HG03103 (cell line): Measurements from ENCODE around the gene TFIP11.

Experiments used
- ATAC-seq: cut with Tn5 transposase; IDR thresholded peaks from one replicate; pipeline ENCODE4 v1.9.1; 2021; ENCODE audit warnings: low read depth; ENCODE audit not compliant: unreplicated experiment

The TFIP11 gene

GRCh38 chr22:26514419-26515161, 2.3 kb upstream of the TFIP11 start:
- ATAC-seq = no peak

GRCh38 chr22:26513838-26514237, 1.6 kb upstream of the TFIP11 start:
- no peak for ATAC-seq

- ATAC-seq = no peak
These were observed 4.1 kb downstream of the TFIP11 start for GRCh38 chr22:26508148-26508547.

- no peak for ATAC-seq
These were observed 8.5 kb downstream of the TFIP11 start for GRCh38 chr22:26503758-26504157.

GRCh38 chr22:26502688-26503561, 9.3 kb downstream of the TFIP11 start:
- no peak for ATAC-seq

- ATAC-seq = no peak
These were observed 10.3 kb downstream of the TFIP11 start for GRCh38 chr22:26501996-26502395.

- ATAC-seq = no peak
These were observed 13.0 kb downstream of the TFIP11 start for GRCh38 chr22:26499188-26499703.

GRCh38 chr22:26496456-26496855, 15.8 kb downstream of the TFIP11 start:
- no peak for ATAC-seq

- no peak for ATAC-seq
These were observed 17.8 kb downstream of the TFIP11 start for GRCh38 chr22:26494506-26494905.

- no peak for ATAC-seq
These were observed 20.1 kb downstream of the TFIP11 start for GRCh38 chr22:26492220-26492619.

GRCh38 chr22:26489447-26490036, 22.7 kb downstream of the TFIP11 start:
- no peak for ATAC-seq

GRCh38 chr22:26487996-26488395, 24.3 kb downstream of the TFIP11 start:
- ATAC-seq = no peak

GRCh38 chr22:26486394-26486793, 25.9 kb downstream of the TFIP11 start:
- ATAC-seq = no peak

- ATAC-seq = no peak
These were observed 26.4 kb downstream of the TFIP11 start for GRCh38 chr22:26485806-26486390.

GRCh38 chr22:26485013-26485412, 27.3 kb downstream of the TFIP11 start:
- no peak for ATAC-seq

- no peak for ATAC-seq
These were observed 27.9 kb downstream of the TFIP11 start for GRCh38 chr22:26484360-26484706.

- peak; percentile 49 for ATAC-seq
These were observed 28.6 kb downstream of the TFIP11 start, which contains the start of the genes HPS4 and SRRD for GRCh38 chr22:26483439-26484359. Gene HPS4, minus strand, starts transcription at chr22:26483783. Its CDS starts 2,021 bp downstream, at chr22:26481762. Gene SRRD, plus strand, starts transcription at chr22:26483877. Its CDS starts 14 bp downstream, at chr22:26483891.

- ATAC-seq = no peak
These were observed 29.2 kb downstream of the TFIP11 start for GRCh38 chr22:26483043-26483438.

GRCh38 chr22:26482161-26482560, 30.1 kb downstream of the TFIP11 start:
- no peak for ATAC-seq

- no peak for ATAC-seq
These were observed 30.6 kb downstream of the TFIP11 start for GRCh38 chr22:26481694-26482093.
